SK-N-DZ (cell line): ENCODE data around the gene MYL6B.
A peak's percentile ranks its signal among the peaks of the same experiment; 100 is the strongest.

ENCODE experiments used
- DNase-seq: peaks from one replicate; pipeline ENCODE4 v3.0.0-alpha.2; 2015; ENCODE audit warnings: low spot score

The MYL6B gene

GRCh38 chr12:56122637-56123036 is 29.8 kb upstream of the MYL6B start:
- no peak for DNase-seq

- DNase-seq, result no peak
These were observed 28.3 kb upstream of the MYL6B start for GRCh38 chr12:56124133-56124532.

GRCh38 chr12:56126732-56127239 is 25.6 kb upstream of the MYL6B start:
- DNase-seq, result no peak

GRCh38 chr12:56127485-56127887 is 24.9 kb upstream of the MYL6B start:
- no peak for DNase-seq

- peak; percentile 100 for DNase-seq
These were observed 24.3 kb upstream of the MYL6B start, which contains the start of gene ESYT1 for GRCh38 chr12:56127888-56128669. ESYT1 (plus strand) TSS chr12:56128267; CDS start chr12:56128320, 53 bp downstream.

- peak; percentile 35 for DNase-seq
These were observed 23.6 kb upstream of the MYL6B start for GRCh38 chr12:56128670-56129205.

GRCh38 chr12:56129206-56129941 is 23.0 kb upstream of the MYL6B start:
- peak; percentile 69 for DNase-seq

GRCh38 chr12:56129942-56130495 is 22.4 kb upstream of the MYL6B start:
- no peak for DNase-seq

- DNase-seq, result no peak
These were observed 21.5 kb upstream of the MYL6B start for GRCh38 chr12:56130876-56131275.

GRCh38 chr12:56134897-56135296 is 17.5 kb upstream of the MYL6B start:
- no peak for DNase-seq

GRCh38 chr12:56137853-56138571 is 14.4 kb upstream of the MYL6B start:
- DNase-seq, result no peak

- DNase-seq, result no peak
These were observed 10.2 kb upstream of the MYL6B start for GRCh38 chr12:56141946-56142784.

GRCh38 chr12:56143217-56143616 is 9.2 kb upstream of the MYL6B start:
- no peak for DNase-seq

GRCh38 chr12:56143870-56144269 is 8.5 kb upstream of the MYL6B start:
- no peak for DNase-seq

GRCh38 chr12:56145217-56145616 is 7.2 kb upstream of the MYL6B start:
- DNase-seq, result no peak

- no peak for DNase-seq
These were observed 5.6 kb upstream of the MYL6B start for GRCh38 chr12:56146492-56147460.

GRCh38 chr12:56150563-56150962 is 1.8 kb upstream of the MYL6B start:
- DNase-seq, result no peak

GRCh38 chr12:56151672-56152131 is 685 bp upstream of the MYL6B start:
- DNase-seq, result peak; percentile 63
